Spleen (tissue), 7 donors: Measurements from ENCODE around the gene MAZ.
"Not testable (repeated sequence)": the region's sequence is repeated elsewhere in the genome, so short reads cannot be mapped to it uniquely, and the experiment has no call there.

Experiments
- CTCF ChIP-seq, 11 experiments: fragments of 200-600 bp in 7 of 11; fragments of 450-650 bp in 4 of 11; sonication (generic) in 4 of 11; IDR thresholded peaks in 8 of 11; conservative IDR thresholded peaks in 3 of 11; 1 replicate in 7 of 11; 2 replicates in 4 of 11; pipeline versions ENCODE4 v1.4.0 to v1.8.0; 2016 to 2021; ENCODE audit warnings: antibody characterized with exemption in 11 of 11, inconsistent platforms in 4 of 11, mild to moderate bottlenecking in 1 of 11
- POLR2A ChIP-seq, 3 donors: fragments of 450-650 bp; IDR thresholded peaks; one replicate each; pipeline ENCODE4 v1.5.1; 2017; ENCODE audit warnings: antibody characterized with exemption in 3 of 3, mild to moderate bottlenecking in 1 of 3
- donor health status: DM: no; HTN: no; CAD: no; lungs with moderate emphysema.
- donor health status: DM: no; HTN: no; CAD: no.
- donor health status: DM: no; HTN: no; CAD: no.

- TF ChIP-seq POLR2A (IDR thresholded peaks at IDR 0.05); CTCF (IDR thresholded peaks at IDR 0.05 in 8 of 11, conservative IDR thresholded peaks at IDR 0.05 in 3 of 11): not testable (repeated sequence)
Measured at GRCh38 chr16:29833219-29833618, 26.9 kb downstream of the MAZ start.
